Suprapubic skin (tissue), 4 donors: ENCODE results near the gene PKN2. TPM values are rescaled to one million over a fixed set of nuclear protein-coding genes. Genes with fewer than 3 reads are reported as not detected.

Experiments
- DNase-seq, 2 donors: peaks; one replicate each; pipeline ENCODE4 v3.0.0-alpha.2; 2019; ENCODE audit warnings: low spot score in 2 of 2
- H3K27ac ChIP-seq: fragments of 200-600 bp; sonication (generic); one replicate; pipeline ENCODE4 v1.5.1; 2019
- H3K27me3 ChIP-seq: fragments of 200-600 bp; sonication (generic); one replicate; pipeline ENCODE4 v1.5.1; 2019
- H3K36me3 ChIP-seq: fragments of 200-600 bp; sonication (generic); one replicate; pipeline ENCODE4 v1.5.1; 2019
- H3K4me1 ChIP-seq: fragments of 200-600 bp; sonication (generic); one replicate; pipeline ENCODE4 v1.5.1; 2019
- H3K4me3 ChIP-seq: fragments of 200-600 bp; sonication (generic); one replicate; pipeline ENCODE4 v1.5.1; 2019; ENCODE audit warnings: mild to moderate bottlenecking
- H3K9me3 ChIP-seq: fragments of 200-600 bp; sonication (generic); one replicate; pipeline ENCODE4 v1.5.1; 2019
- EP300 ChIP-seq: sonication (generic); formaldehyde crosslinking; IDR thresholded peaks from one replicate; pipeline ENCODE4 v1.6.1; 2017; ENCODE audit warnings: antibody characterized with exemption
- POLR2A ChIP-seq, 2 donors: fragments of 450-650 bp; IDR thresholded peaks; one replicate each; pipeline ENCODE4 v1.6.1; 2017; ENCODE audit warnings: antibody characterized with exemption in 2 of 2, mild to moderate bottlenecking in 2 of 2, moderate library complexity in 2 of 2
- POLR2AphosphoS5 ChIP-seq, 3 donors: sonication (generic); formaldehyde crosslinking; IDR thresholded peaks; one replicate each; pipeline ENCODE4 v1.6.1; 2017; ENCODE audit warnings: antibody characterized with exemption in 3 of 3
- WGBS: methylation state at CpG from one replicate; pipeline ENCODE4 v1.1.5; 2018; 5-methylcytosine and 5-hydroxymethylcytosine counted together
- total RNA-seq, 4 donors: library from RNA; depleted of rRNA; stranded (reverse); fragments of >200 nt; gene quantifications; one replicate each; pipeline ENCODE4 v1.1.0, GENCODE V29; 2016
- TF ChIP-seq, protein P1 (sequence below), 2 donors: fragments of 200-600 bp in 1 of 2; fragments of 450-650 bp in 1 of 2; sonication (generic) in 1 of 2; IDR thresholded peaks; one replicate each; pipeline ENCODE4 v1.5.1; 2016 to 2019; ENCODE audit warnings: antibody characterized with exemption in 2 of 2, mild to moderate bottlenecking in 1 of 2, moderate library complexity in 1 of 2

PKN2 gene
- total RNA-seq, 4 donors from 2014 or later = 17.7 to 68.2 (median 33.6) TPM

DNA sequence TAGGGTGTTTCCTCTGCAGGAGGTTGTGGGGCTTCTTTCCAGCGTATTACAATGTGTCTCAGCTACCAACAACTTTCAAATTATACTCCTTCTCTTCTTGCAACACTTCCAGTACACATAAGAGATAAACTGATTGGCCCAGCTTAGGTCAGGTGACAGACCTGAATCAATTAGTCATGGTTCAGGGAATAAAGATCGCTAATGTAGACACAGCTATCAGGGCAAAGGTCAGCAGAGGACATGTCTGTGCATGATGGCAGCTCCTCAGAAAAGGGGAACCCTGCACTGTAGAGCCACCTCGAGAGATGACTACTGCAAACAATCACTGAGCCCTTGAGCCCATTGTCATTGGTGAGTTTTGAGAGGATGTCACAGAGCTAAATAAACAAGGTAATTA lies 36.8 kb upstream of the PKN2 start:
- Histone ChIP-seq H3K36me3 (no peaks in the 10 kb centered on the region), H3K4me1 (no peaks in the 10 kb centered on the region), H3K4me3 (no peak overlapping the region), H3K9me3 (no peaks in the 10 kb centered on the region), H3K27ac (no peak overlapping the region), H3K27me3 (no peaks in the 10 kb centered on the region)
- TF ChIP-seq POLR2A (IDR thresholded peaks at IDR 0.05) (no peak), POLR2AphosphoS5 (IDR thresholded peaks at IDR 0.05) (no peak), EP300 (no peak)
- TF ChIP-seq, protein P1, sequence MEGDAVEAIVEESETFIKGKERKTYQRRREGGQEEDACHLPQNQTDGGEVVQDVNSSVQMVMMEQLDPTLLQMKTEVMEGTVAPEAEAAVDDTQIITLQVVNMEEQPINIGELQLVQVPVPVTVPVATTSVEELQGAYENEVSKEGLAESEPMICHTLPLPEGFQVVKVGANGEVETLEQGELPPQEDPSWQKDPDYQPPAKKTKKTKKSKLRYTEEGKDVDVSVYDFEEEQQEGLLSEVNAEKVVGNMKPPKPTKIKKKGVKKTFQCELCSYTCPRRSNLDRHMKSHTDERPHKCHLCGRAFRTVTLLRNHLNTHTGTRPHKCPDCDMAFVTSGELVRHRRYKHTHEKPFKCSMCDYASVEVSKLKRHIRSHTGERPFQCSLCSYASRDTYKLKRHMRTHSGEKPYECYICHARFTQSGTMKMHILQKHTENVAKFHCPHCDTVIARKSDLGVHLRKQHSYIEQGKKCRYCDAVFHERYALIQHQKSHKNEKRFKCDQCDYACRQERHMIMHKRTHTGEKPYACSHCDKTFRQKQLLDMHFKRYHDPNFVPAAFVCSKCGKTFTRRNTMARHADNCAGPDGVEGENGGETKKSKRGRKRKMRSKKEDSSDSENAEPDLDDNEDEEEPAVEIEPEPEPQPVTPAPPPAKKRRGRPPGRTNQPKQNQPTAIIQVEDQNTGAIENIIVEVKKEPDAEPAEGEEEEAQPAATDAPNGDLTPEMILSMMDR (IDR thresholded peaks at IDR 0.05) = no peak
- no peak for DNase-seq
- WGBS = 47% methylated on average over 3 of the region's 3 CpGs

DNA sequence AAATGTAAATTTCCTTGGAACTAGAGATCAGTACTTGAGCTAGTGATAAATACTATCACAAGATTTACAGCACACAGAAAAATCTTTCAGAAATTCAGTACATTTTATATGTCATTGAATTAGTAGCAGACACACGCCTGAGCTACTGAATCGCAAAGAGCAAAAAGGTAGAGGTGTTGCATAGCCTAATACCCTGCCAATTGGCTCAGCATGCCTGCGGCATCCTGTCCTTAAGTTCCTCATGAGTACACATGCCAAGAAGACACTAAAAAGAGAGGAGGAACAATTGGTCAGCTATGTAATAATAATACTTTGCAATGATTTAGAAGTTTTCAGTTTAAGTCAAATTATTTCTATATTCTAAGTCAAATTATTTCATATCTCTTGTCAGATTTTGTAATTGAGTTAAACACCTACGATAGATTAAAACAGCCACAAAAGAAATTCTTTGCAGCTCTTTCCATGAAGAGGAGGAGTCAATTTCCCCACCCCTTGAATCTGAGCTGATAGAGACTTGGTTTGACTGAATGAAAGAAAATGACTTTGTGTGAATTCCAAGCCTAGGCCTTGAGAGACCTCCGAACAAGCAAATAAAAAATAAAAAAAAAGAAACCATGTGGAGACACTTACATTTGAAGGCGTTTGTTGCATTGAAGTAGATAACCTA lies 36.2 kb upstream of the PKN2 start:
- no peaks in the 10 kb centered on the region for H3K9me3 ChIP-seq
- H3K27me3 ChIP-seq = no peaks in the 10 kb centered on the region
- H3K27ac ChIP-seq = no peak overlapping the region
- H3K36me3 ChIP-seq = no peaks in the 10 kb centered on the region
- 69% methylated on average over 6 of the region's 6 CpGs for WGBS
- TF ChIP-seq, protein P1 (IDR thresholded peaks at IDR 0.05) = no peak
- TF ChIP-seq EP300 (no peak), POLR2AphosphoS5 (IDR thresholded peaks at IDR 0.05) (no peak)
- no peaks in the 10 kb centered on the region for H3K4me1 ChIP-seq
- no peak for DNase-seq
- no peak overlapping the region for H3K4me3 ChIP-seq

DNA sequence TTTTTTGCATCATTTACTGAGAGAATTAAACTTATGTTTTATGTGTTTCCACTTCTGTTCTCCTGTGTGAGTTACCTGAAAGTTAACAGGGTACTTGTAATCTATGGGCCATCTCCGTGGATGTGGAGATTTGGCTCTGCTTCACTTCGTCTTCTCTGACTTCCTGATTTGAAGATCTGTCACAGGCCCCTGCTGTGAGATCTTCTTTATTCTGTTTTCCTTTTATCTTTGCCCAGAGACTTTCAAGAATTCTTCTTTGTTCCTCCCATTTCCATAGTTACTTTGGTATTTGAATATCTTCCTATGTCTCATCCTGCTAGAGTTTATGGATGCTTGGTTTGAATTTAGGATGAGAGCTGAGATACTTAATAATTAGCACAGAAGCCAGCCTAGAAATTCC lies 35.4 kb upstream of the PKN2 start:
- Histone ChIP-seq H3K4me3 (no peak overlapping the region), H3K4me1 (no peaks in the 10 kb centered on the region), H3K27me3 (no peaks in the 10 kb centered on the region), H3K36me3 (no peaks in the 10 kb centered on the region), H3K27ac (no peak overlapping the region), H3K9me3 (no peaks in the 10 kb centered on the region)
- 43% methylated on average over 2 of the region's 2 CpGs for WGBS
- TF ChIP-seq POLR2A (IDR thresholded peaks at IDR 0.05) = no peak
- TF ChIP-seq, protein P1 (IDR thresholded peaks at IDR 0.05) = no peak
- TF ChIP-seq EP300 = no peak
- TF ChIP-seq POLR2AphosphoS5 (IDR thresholded peaks at IDR 0.05) = no peak
- DNase-seq = no peak

DNA sequence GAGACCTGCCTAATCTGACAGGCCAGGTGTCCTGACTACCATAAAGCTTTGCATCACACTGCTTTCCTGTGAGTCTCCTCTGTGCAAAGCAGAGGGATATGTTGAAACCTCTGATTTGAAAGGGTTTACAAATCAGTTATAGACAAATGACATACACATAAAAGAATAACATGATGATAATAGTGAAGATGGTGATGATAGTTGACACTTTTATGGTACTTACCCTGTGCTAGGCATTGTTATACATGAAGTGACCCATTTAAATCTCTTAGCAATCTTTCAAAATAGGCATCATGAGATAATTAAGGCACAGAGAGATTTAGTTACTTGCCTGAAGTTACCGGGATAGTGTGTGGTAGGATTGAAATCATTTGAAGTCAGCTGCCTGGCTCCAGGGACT lies 34.1 kb upstream of the PKN2 start:
- no peaks in the 10 kb centered on the region for H3K36me3 ChIP-seq
- no peaks in the 10 kb centered on the region for H3K4me1 ChIP-seq
- no peak overlapping the region for H3K4me3 ChIP-seq
- no peak for DNase-seq
- no peaks in the 10 kb centered on the region for H3K9me3 ChIP-seq
- no peak overlapping the region for H3K27ac ChIP-seq
- 63% methylated on average over 1 of the region's 1 CpG for WGBS
- no peak for TF ChIP-seq POLR2AphosphoS5 (IDR thresholded peaks at IDR 0.05)
- TF ChIP-seq EP300 = no peak
- TF ChIP-seq POLR2A (IDR thresholded peaks at IDR 0.05) = no peak
- TF ChIP-seq, protein P1 (IDR thresholded peaks at IDR 0.05) = no peak
- no peaks in the 10 kb centered on the region for H3K27me3 ChIP-seq

DNA sequence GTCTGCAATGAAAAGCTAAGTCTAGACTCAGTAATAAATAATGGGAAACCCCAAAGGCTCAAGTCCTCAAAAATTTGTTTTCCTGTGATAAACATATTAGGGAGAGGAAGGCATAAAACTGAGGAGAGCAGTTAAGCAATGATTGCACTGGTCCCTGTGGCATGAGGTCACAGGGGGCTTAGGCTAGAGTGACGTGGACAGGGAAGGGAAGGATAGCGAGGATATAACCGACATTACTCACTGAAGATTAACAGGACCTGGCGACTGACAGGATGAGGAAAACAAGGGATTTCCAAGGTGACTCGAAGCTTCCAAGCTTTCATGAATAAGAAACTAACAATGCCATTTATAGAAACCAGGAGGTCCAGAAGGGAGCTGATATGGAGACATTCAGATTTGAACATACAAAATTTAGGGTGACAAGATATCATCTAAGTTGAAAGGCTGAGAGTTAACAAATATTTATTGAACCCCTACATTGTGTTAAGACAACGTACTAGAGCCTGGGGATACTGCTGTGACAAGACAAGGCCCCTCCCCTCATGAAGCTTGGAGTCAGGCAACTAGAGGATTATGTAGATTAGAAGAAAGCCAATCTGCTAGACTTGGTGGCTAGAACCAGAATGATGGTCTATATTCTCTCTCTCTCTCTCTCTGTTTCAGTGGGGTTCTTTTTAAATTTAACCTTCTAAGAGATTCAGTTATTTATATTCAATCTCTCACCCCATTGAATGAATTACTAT lies 33.2 kb upstream of the PKN2 start:
- Histone ChIP-seq H3K27me3 (no peaks in the 10 kb centered on the region), H3K27ac (no peak overlapping the region), H3K4me3 (no peak overlapping the region), H3K9me3 (no peaks in the 10 kb centered on the region), H3K36me3 (no peaks in the 10 kb centered on the region), H3K4me1 (no peaks in the 10 kb centered on the region)
- no peak for TF ChIP-seq EP300
- TF ChIP-seq, protein P1 (IDR thresholded peaks at IDR 0.05) = no peak
- DNase-seq = no peak
- WGBS = 70% methylated on average over 6 of the region's 6 CpGs
